Measurements from ENCODE around the gene LLGL1. TPM values are rescaled to one million over a fixed set of nuclear protein-coding genes. Genes with fewer than 3 reads are reported as not detected.

Gene LLGL1
- total RNA-seq, 1 donor from 2014 or later = 43.5 TPM

GRCh38 chr17:18231164-18231563 is 5.7 kb downstream of the LLGL1 start:
- no peak for DNase-seq (ENCODE audit: low read depth)
- Mint-ChIP-seq H3K36me3 (ENCODE audit: low read depth, unreplicated experiment) (no peaks in the 10 kb centered on the region), H3K4me3 (ENCODE audit: unreplicated experiment) (no peak overlapping the region), H3K27ac (ENCODE audit: unreplicated experiment) (no peak overlapping the region), H3K9me3 (ENCODE audit: unreplicated experiment) (no peaks in the 10 kb centered on the region), H3K4me1 (ENCODE audit: low read depth, unreplicated experiment) (peaks cover 7% of the 10 kb centered on the region), H3K27me3 (ENCODE audit: low read depth, unreplicated experiment) (no peaks in the 10 kb centered on the region)
- Histone ChIP-seq H3K27ac (ENCODE audit: low read depth, low read length) (no peak overlapping the region), H3K9ac (ENCODE audit: low read length) (no peak overlapping the region), H3K4me2 (ENCODE audit: low read length) (no peak overlapping the region), H3K27me3 (ENCODE audit: insufficient read depth, low read length) (no peaks in the 10 kb centered on the region), H3K4me3 (ENCODE audit: insufficient read depth, low read depth, low read length) (no peak overlapping the region), H4K20me1 (ENCODE audit: insufficient read depth, low read length) (peaks cover 74% of the 10 kb centered on the region), H3K79me2 (ENCODE audit: insufficient read depth, low read length) (peaks cover 60% of the 10 kb centered on the region), H3K9me3 (ENCODE audit: insufficient read depth, low read depth, low read length) (no peaks in the 10 kb centered on the region), H2AFZ (ENCODE audit: low read depth, low read length) (no peak overlapping the region), H3K4me1 (ENCODE audit: insufficient read depth, low read length) (peaks cover 21% of the 10 kb centered on the region), H3K36me3 (ENCODE audit: insufficient read depth, low read length) (no peaks in the 10 kb centered on the region)
- no peak for FAIRE-seq
- TF ChIP-seq EZH2 (IDR thresholded peaks at IDR 0.05; ENCODE audit: insufficient read depth, low read length) (no peak), CTCF (IDR thresholded peaks at IDR 0.05; ENCODE audit: insufficient read depth, low read depth, low read length) (no peak)

DNA sequence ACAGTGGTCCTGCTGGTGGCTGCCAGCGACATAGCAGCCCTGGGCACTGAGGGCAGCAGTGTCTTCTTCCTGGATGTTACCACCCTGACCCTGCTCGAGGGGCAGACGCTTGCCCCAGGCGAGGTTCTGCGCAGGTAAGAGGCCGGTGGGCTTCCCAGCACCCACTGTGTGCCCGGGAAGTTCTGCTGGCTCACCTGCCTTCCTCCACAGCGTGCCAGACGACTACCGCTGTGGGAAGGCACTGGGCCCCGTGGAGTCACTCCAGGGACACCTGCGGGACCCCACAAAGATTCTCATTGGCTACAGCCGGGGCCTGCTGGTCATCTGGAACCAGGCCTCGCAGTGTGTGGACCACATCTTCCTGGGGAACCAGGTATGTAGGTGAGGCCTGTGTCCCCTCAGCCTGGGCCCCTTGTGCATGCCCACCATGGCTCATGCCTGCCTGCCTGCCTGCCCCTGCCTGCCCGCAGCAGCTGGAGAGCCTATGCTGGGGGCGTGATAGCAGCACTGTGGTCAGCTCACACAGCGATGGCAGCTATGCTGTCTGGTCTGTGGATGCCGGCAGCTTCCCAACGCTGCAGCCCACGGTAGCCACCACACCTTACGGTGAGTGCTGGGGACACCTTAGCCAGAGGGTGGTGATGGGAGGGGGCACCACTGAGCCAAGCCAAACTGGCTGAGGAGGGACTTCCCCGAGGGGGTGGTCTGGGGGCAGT is 8.5 kb downstream of the LLGL1 start:
- H3K27me3 ChIP-seq (ENCODE audit: insufficient read depth, low read length) = no peaks in the 10 kb centered on the region
- DNase-seq (ENCODE audit: low read depth) = no peak
- no peak overlapping the region for H3K27ac Mint-ChIP-seq (ENCODE audit: unreplicated experiment)
- no peak overlapping the region for H3K4me2 ChIP-seq (ENCODE audit: low read length)
- peaks cover 32% of the 10 kb centered on the region for H3K79me2 ChIP-seq (ENCODE audit: insufficient read depth, low read length)
- no peak overlapping the region for H3K27ac ChIP-seq (ENCODE audit: low read depth, low read length)
- H3K36me3 Mint-ChIP-seq (ENCODE audit: low read depth, unreplicated experiment) = peaks cover 9% of the 10 kb centered on the region
- H3K4me1 ChIP-seq (ENCODE audit: insufficient read depth, low read length) = peaks cover 17% of the 10 kb centered on the region
- FAIRE-seq = no peak
- no peak overlapping the region for H3K4me3 ChIP-seq (ENCODE audit: insufficient read depth, low read depth, low read length)
- TF ChIP-seq EZH2 (IDR thresholded peaks at IDR 0.05; ENCODE audit: insufficient read depth, low read length) = no peak
- TF ChIP-seq CTCF (IDR thresholded peaks at IDR 0.05; ENCODE audit: insufficient read depth, low read depth, low read length) = no peak
- H3K9me3 Mint-ChIP-seq (ENCODE audit: unreplicated experiment) = no peaks in the 10 kb centered on the region
- no peak overlapping the region for H3K4me3 Mint-ChIP-seq (ENCODE audit: unreplicated experiment)
- no peaks in the 10 kb centered on the region for H3K36me3 ChIP-seq (ENCODE audit: insufficient read depth, low read length)
- H4K20me1 ChIP-seq (ENCODE audit: insufficient read depth, low read length) = peaks cover 46% of the 10 kb centered on the region
- no peaks in the 10 kb centered on the region for H3K9me3 ChIP-seq (ENCODE audit: insufficient read depth, low read depth, low read length)
- H3K4me1 Mint-ChIP-seq (ENCODE audit: low read depth, unreplicated experiment) = peaks cover 6% of the 10 kb centered on the region
- H3K9ac ChIP-seq (ENCODE audit: low read length) = no peak overlapping the region
- no peak overlapping the region for H2AFZ ChIP-seq (ENCODE audit: low read depth, low read length)
- no peaks in the 10 kb centered on the region for H3K27me3 Mint-ChIP-seq (ENCODE audit: low read depth, unreplicated experiment)

DNA sequence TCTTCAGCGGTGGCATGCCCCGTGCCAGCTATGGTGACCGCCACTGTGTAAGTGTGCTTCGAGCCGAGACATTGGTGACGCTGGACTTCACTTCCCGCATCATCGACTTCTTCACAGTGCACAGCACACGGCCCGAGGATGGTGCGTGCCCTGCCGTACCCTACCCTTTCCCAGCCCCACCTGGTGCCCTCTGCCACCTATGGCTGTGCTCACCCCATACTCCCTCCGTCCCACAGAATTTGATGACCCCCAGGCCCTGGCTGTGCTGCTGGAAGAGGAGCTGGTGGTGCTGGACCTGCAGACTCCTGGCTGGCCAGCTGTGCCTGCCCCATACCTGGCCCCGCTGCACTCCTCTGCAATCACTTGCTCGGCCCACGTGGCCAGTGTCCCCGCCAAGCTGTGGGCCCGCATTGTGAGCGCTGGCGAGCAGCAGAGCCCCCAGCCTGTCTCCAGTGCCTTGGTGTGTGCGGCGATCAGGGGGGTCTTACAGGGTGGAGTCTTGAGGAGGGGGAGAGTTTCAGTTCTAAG is 9.5 kb downstream of the LLGL1 start:
- Histone ChIP-seq H3K79me2 (ENCODE audit: insufficient read depth, low read length) (peaks cover 22% of the 10 kb centered on the region), H3K4me3 (ENCODE audit: insufficient read depth, low read depth, low read length) (no peak overlapping the region), H3K4me2 (ENCODE audit: low read length) (peak overlapping the region; percentile 80), H3K27me3 (ENCODE audit: insufficient read depth, low read length) (no peaks in the 10 kb centered on the region), H3K27ac (ENCODE audit: low read depth, low read length) (peak overlapping the region; percentile 79), H3K9ac (ENCODE audit: low read length) (peak overlapping the region; percentile 75), H3K36me3 (ENCODE audit: insufficient read depth, low read length) (no peaks in the 10 kb centered on the region), H2AFZ (ENCODE audit: low read depth, low read length) (no peak overlapping the region), H3K4me1 (ENCODE audit: insufficient read depth, low read length) (peaks cover 17% of the 10 kb centered on the region), H4K20me1 (ENCODE audit: insufficient read depth, low read length) (peaks cover 41% of the 10 kb centered on the region), H3K9me3 (ENCODE audit: insufficient read depth, low read depth, low read length) (no peaks in the 10 kb centered on the region)
- no peak for FAIRE-seq
- TF ChIP-seq CTCF (IDR thresholded peaks at IDR 0.05; ENCODE audit: insufficient read depth, low read depth, low read length) (no peak), EZH2 (IDR thresholded peaks at IDR 0.05; ENCODE audit: insufficient read depth, low read length) (no peak)
- Mint-ChIP-seq H3K27ac (ENCODE audit: unreplicated experiment) (no peak overlapping the region), H3K9me3 (ENCODE audit: unreplicated experiment) (no peaks in the 10 kb centered on the region), H3K4me1 (ENCODE audit: low read depth, unreplicated experiment) (peaks cover 6% of the 10 kb centered on the region), H3K36me3 (ENCODE audit: low read depth, unreplicated experiment) (peaks cover 14% of the 10 kb centered on the region), H3K4me3 (ENCODE audit: unreplicated experiment) (no peak overlapping the region), H3K27me3 (ENCODE audit: low read depth, unreplicated experiment) (no peaks in the 10 kb centered on the region)
- no peak for DNase-seq (ENCODE audit: low read depth)

Measured in astrocyte (in vitro differentiated cells and primary cell).